ENCODE data around the gene CADPS2.

- no peak for TF ChIP-seq ZNF274 (IDR thresholded peaks at IDR 0.05; ENCODE audit: borderline replicate concordance, extremely low read depth, low read length)
- TF ChIP-seq JUND (IDR thresholded peaks at IDR 0.05; ENCODE audit: low read length), result no peak
- no peak for TF ChIP-seq YY1 (IDR thresholded peaks at IDR 0.05; ENCODE audit: low read depth, low read length)
- TF ChIP-seq RXRA (IDR thresholded peaks at IDR 0.05; ENCODE audit: insufficient read depth, low read depth, low read length), result no peak
- TF ChIP-seq ATF3 (IDR thresholded peaks at IDR 0.05; ENCODE audit: insufficient read depth, low read depth, low read length), result no peak
- TF ChIP-seq RBBP5 (IDR thresholded peaks at IDR 0.05; ENCODE audit: borderline replicate concordance, low read depth, low read length), result no peak
- TF ChIP-seq CTCF (IDR thresholded peaks at IDR 0.05; ENCODE audit: control extremely low read depth in 1 of 3, insufficient read depth in 1 of 3, low read depth in 1 of 3, low read length in 3 of 3), result no peak
- TF ChIP-seq EP300 (IDR thresholded peaks at IDR 0.05; ENCODE audit: borderline replicate concordance in 1 of 2, low read depth in 2 of 2, low read length in 2 of 2), result no peak
- no peak for TF ChIP-seq EGR1 (IDR thresholded peaks at IDR 0.05; ENCODE audit: borderline replicate concordance, low read depth, low read length)
Observed at GRCh38 chr7:122304996-122305421, 581.3 kb downstream of the CADPS2 start.

All from H1 (cell line).